Gastroesophageal sphincter (tissue), 3 donors: ENCODE data around the gene FYCO1.
A peak's percentile ranks its signal among the peaks of the same experiment; 100 is the strongest.

Experiments used
- CTCF ChIP-seq, 4 experiments: fragments of 200-600 bp in 2 of 4; fragments of 450-650 bp in 2 of 4; sonication (generic) in 1 of 4; IDR thresholded peaks; one replicate each; pipeline ENCODE4 v1.5.1; 2017 to 2019; ENCODE audit warnings: antibody characterized with exemption in 4 of 4, mild to moderate bottlenecking in 2 of 4, moderate library complexity in 2 of 4
- EP300 ChIP-seq: sonication (generic); formaldehyde crosslinking; IDR thresholded peaks from one replicate; pipeline ENCODE4 v1.6.1; 2017; ENCODE audit warnings: antibody characterized with exemption, mild to moderate bottlenecking

- peak in 3 of 4 experiments; percentile 38 to 60 (median 39) for TF ChIP-seq CTCF (IDR thresholded peaks at IDR 0.05)
- TF ChIP-seq EP300, result no peak
Measured at GRCh38 chr3:45929042-45929679, 66.5 kb downstream of the FYCO1 start.
